Measurements from ENCODE around the gene PPP2R2B.

DNA sequence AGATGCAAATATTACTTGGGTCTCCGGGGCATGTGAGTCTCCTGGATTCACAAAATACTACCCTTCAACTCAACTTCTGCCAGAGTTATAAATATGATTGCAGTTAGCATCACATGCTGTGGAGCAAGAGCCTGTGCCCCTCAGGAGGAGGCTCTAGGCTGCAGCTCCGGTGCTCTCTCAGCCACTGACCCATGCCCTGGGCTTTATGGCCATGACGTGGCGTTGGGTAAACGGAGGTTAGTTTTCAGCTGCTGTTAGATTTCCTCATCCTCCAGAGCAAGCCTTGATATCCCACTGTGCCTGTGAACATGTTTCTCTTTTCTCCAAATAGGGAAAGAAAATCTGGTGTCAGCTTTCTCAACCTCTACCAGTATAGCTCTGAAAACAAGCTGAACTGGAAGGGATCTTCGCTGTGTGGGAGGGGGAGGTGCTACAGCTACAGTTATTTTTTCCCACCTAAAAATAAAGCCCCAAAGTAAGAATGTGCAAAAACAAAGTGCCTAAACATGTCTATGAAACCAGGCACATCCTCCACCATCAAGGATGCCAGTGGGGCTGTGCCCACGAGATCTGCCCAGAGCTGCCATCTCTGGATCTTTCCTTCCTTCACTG, 238.2 kb downstream of the PPP2R2B start:
- TF ChIP-seq, protein P1, sequence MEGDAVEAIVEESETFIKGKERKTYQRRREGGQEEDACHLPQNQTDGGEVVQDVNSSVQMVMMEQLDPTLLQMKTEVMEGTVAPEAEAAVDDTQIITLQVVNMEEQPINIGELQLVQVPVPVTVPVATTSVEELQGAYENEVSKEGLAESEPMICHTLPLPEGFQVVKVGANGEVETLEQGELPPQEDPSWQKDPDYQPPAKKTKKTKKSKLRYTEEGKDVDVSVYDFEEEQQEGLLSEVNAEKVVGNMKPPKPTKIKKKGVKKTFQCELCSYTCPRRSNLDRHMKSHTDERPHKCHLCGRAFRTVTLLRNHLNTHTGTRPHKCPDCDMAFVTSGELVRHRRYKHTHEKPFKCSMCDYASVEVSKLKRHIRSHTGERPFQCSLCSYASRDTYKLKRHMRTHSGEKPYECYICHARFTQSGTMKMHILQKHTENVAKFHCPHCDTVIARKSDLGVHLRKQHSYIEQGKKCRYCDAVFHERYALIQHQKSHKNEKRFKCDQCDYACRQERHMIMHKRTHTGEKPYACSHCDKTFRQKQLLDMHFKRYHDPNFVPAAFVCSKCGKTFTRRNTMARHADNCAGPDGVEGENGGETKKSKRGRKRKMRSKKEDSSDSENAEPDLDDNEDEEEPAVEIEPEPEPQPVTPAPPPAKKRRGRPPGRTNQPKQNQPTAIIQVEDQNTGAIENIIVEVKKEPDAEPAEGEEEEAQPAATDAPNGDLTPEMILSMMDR (IDR thresholded peaks at IDR 0.05) = no peak
- TF ChIP-seq POLR2A (IDR thresholded peaks at IDR 0.05) = no peak

Data from heart left ventricle (tissue), 13 donors.